EL (cell line): ENCODE results near the gene CCNC.
A peak's percentile ranks its signal among the peaks of the same experiment; 100 is the strongest.

Source experiments
- DNase-seq: peaks from one replicate; pipeline ENCODE4 v3.0.0-alpha.2; 2016

The CCNC gene, protein sequence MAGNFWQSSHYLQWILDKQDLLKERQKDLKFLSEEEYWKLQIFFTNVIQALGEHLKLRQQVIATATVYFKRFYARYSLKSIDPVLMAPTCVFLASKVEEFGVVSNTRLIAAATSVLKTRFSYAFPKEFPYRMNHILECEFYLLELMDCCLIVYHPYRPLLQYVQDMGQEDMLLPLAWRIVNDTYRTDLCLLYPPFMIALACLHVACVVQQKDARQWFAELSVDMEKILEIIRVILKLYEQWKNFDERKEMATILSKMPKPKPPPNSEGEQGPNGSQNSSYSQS

DNA sequence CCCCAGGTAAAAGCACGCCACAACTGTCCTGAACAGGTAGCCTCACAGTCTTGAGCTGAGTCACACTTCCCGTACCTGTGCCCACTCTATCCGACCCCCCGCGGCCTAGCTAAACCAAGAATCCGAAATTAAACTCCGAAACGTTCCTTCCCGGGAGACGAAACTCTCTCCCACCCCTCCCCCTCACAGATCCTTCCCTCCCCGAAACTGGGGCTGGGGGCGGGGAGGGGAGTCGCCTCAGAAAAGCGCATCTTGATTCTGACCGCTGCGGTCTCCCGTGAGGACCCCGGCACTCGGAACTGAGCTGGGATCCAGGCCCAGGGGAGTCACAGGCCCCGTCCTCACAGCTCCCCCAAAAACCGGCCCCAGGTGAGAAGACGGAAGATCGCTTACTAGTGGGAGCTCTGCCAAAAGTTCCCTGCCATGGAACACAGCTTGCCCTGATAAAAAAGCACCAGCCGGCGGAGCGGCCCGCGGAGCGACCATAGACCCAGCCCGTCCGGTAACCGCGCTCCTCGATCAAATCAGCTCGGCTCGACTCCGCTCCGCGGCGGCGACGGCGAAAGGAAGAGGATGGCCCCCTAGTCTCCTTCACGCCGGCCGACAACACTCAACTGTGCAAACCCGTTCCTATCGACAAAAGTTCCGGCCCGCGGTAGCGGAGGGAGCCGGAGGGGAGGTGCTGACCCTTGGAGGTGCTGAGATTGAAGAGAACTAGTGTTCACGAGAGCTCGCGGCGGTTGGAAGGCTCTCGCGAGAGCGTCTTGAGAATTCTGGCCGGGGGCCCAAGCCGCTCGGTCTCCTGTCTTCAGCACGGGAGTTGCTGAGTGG lies at the start of gene CCNC:
Gene CCNC, minus strand, starts transcription at position 558 of the 831 bp plus-strand sequence. Its CDS starts 133 bp downstream, at position 425.
- DNase-seq = peak; percentile 97

DNA sequence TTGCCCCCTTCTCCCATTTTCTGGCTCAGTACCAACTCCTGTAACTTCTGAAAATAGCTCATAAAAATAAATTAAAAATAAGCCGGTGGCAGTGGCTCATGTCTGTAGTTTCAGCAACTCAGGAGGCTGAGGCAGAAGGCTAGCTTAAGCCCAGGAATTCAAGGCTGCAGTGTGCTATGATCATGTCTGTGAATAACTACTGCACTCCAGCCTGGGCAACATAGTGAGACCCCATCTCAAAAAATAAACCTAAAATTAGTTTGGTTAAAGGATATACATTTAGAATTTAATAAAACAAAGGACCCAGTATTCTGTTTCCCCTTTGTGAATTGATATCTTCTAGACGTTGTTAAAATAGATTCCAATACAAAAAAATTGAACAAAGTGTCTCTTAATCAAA lies 48.7 kb upstream of the CCNC start:
- DNase-seq = no peak

DNA sequence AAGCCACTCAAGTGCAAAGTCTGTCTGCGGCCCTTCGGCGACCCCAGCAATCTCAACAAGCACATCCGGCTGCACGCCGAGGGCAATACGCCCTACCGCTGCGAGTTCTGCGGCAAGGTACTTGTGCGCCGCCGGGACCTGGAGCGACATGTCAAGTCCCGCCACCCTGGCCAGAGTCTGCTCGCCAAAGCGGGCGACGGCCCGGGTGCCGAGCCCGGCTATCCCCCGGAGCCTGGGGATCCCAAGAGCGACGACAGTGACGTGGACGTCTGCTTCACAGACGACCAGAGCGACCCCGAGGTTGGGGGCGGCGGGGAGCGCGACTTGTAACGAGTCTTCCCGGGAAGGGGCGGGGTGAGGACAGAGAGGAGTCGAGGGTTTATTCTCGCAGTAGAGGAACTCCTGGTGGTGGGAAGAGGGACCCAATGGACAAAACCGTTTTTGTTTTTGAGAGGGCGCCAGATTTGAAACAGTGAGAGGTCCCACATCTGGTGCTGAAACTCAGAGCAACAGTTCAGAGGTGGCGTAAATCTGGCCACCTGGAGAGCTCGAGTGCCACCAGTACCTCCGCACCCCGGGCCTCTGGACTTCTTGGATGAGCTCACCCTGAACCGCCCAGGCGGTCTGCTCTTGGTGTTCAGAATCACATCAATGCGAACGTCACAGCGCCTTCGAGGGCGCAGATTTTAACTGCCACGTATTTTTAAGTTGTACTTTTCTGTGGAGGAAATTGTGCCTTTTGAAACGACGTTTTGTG lies 46.1 kb upstream of the CCNC start:
- no peak for DNase-seq

DNA sequence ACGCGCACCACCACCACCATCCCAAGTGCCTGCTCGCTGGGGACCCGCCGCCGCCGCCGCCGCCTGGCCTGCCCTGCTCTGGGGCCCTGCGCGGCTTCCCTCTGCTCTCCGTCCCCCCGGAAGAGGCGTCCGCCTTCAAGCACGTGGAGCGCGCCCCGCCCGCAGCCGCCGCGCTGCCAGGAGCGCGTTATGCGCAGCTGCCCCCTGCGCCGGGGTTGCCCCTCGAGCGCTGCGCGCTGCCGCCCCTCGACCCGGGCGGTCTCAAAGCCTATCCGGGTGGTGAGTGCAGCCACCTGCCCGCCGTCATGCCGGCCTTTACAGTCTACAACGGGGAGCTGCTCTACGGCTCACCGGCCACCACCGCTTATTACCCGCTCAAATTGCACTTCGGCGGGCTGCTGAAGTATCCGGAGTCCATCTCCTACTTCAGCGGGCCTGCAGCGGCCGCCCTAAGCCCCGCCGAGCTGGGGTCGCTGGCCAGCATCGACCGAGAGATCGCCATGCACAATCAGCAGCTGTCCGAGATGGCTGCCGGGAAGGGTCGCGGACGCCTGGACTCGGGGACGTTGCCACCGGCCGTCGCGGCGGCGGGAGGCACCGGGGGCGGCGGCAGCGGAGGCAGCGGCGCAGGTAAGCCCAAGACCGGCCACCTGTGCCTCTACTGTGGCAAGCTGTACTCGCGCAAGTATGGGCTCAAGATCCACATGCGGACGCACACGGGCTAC lies 45.4 kb upstream of the CCNC start:
- peak; percentile 29 for DNase-seq

DNA sequence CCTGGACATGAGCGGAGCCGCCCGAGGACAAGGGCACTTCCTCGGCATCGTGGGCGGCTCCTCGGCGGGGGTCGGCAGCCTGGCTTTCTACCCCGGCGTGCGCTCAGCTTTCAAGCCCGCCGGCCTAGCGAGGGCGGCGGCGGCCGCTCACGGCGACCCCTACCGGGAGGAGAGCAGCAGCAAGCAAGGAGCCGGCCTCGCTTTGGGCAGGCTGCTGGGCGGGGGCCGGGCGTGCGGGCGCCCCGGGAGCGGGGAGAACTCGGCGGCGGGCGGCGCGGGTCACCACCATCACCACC lies 44.9 kb upstream of the CCNC start:
- peak; percentile 39 for DNase-seq

DNA sequence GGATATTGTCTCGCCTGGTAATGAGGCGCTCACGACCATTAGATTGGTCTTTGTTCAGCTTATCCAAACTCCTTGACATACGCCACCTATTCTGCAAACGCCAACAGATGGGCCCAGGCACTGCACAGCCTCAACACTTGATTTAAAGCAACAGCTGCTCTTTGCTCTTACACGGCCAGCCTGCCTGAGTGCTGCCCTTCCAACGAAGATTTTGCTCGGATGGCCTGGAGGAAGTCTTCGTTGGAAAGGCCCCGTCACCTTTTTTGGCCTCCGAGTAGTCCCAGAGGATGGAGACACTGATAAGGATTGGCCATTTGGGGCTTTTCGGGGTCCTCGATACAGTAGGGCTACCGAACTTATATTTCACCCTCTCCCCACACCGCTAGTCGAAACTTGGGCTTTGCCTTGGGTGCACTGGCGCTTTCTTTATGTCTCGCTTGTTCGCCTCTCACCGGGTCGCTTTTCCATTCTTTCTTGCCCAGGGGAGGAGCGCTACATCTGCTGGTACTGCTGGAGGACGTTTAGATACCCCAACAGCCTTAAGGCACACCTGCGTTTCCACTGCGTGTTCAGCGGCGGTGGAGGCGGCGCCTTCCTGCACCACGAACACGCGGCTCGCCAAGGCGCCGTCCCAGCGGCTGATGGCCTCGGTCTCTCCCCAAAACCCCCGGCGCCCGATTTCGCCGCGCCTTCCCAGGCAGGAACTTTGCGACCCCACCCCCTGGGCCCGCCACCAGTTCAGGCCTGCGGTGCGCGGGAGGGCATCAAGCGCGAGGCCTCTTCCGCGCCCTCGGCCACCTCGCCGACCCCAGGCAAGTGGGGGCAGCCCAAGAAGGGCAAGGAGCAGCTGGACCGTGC lies 44.3 kb upstream of the CCNC start:
- no peak for DNase-seq

DNA sequence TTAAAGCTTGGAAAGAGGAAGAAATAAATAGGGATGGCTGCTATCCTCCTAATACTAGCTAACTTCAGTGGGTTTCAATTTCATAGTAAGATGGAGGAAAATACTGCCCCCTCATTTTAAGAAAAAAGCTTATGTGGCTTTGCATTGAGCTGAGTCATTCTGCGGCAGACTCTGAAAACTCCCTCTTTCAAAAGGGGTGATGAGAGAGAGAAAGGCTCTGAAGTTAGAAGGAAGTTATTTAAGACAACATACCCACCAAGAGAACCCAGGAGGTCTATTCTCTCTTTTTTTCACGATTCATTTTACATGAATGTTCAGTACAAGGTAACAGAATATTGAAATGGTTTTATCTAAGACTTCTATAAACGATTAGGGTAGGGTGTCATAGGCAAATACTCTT lies 42.7 kb upstream of the CCNC start:
- DNase-seq = no peak

DNA sequence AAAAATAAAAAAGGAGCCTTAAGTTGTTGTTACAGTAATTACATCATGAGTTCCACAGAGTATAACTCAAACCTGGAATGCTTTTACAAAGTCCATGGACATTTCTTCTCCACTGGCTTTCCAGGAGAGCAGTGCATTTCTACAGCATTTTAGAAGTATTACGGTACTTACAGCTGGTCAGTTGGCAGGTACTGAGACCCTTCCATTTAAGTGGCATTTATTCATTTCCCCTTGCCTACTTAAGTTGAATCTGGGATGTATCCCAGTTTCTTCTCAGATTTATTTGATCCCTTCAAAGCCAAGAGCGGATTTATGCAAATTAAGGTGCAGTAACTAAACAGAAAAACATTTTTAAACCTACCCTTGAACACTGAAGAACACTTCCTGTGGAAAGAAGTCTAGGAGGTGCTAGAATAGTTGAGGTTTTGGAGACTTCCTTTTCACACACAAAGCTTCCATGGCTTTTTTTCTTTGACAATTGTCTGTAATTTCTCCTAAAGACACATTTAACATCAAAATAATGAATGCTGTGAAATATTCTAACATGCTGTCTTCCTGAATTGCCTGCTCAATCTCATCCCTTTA lies 41.5 kb upstream of the CCNC start:
- DNase-seq = no peak

DNA sequence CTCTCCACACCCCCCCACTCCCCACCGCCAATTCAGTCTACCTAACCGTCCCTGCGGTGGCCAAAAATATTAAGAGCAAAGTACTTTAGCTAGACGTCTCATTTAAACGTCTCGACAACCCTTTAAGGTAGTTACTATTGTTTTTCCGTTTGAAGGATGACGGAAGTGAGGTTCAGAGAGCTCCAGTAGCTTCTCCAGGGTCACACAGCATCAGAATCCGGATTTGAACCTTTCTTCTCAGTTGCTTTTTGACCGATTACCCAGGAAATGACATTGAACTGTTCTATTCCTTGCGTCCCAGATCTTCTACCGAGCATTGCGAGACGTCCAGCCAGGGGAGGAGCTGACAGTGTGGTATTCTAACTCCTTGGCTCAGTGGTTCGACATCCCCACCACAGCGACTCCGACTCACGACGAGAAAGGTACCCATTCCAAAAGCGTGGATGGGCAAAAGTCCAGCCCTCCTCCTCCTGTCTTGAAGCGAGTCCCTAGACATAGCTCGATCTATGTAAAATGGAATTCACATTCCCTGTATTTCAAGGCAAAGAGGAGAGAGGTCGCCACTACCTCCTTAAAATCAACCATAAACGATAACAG lies 40.5 kb upstream of the CCNC start:
- DNase-seq = no peak

DNA sequence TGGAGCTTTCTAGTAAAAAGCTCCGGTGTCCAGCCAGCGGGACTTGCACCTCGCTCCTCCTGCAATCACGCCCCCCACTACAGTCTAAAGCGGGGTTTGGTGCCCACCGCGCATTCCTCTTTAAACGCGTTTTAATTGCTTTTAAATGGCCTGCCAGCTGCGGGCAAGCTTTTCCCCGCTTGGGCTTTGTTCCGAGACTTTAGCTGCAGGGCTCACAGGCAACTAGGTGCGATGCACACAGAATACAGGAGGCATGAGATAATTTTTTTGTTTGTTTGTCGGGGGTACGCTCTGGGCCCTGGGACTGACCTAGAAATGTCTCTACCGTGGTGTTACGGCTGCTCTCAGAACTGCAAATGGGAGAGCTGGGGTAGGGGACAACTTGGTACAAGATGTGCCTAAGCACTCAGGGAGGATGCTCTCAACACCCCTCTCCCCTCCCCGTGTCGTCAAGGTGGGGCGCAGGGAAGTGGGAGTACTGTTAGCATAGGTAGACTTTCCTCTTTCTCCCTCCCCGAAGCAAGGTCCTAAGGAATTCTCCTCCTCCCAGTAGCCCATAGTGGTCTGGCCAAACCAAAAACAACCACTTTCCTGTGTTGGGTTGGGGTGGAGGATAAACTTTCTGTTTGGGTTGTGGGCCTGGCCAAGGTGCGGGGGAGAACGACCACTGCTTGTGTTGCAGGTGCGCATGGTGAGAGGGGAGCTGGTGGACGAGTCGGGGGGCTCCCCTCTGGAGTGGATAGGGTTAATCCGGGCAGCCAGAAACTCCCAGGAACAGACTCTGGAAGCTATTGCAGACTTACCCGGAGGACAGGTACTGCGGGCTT lies 39.8 kb upstream of the CCNC start:
- no peak for DNase-seq

DNA sequence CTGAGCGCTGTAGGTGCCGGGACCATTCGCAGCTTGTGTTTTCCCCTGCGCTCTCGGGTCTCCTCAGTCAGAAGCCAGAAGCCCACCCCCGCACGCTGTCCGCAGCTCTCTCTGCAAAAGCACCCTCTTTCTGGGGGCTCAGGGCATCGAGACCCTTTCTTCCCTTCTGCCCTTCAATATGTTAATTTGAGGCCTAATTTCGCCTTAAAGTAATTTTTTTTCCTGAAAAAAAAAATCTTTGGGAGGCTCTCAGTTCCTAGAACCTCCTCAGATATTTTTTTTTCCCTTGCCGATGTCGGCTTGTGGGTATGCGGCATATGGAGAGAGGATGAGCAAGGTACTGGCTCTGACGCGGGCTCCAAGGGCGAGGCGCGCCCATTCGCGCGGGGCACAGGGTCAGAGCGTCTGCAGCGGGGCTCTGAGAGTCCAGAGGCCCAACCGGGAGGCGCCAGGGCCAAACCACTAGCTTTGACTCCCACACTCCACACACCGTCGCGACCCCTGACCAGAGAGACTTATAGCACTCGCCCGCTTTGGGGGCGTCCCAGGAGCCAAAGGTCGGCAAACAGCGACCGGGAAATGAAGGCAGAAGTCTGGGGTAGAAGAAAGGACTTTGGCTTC lies 39.1 kb upstream of the CCNC start:
- no peak for DNase-seq

DNA sequence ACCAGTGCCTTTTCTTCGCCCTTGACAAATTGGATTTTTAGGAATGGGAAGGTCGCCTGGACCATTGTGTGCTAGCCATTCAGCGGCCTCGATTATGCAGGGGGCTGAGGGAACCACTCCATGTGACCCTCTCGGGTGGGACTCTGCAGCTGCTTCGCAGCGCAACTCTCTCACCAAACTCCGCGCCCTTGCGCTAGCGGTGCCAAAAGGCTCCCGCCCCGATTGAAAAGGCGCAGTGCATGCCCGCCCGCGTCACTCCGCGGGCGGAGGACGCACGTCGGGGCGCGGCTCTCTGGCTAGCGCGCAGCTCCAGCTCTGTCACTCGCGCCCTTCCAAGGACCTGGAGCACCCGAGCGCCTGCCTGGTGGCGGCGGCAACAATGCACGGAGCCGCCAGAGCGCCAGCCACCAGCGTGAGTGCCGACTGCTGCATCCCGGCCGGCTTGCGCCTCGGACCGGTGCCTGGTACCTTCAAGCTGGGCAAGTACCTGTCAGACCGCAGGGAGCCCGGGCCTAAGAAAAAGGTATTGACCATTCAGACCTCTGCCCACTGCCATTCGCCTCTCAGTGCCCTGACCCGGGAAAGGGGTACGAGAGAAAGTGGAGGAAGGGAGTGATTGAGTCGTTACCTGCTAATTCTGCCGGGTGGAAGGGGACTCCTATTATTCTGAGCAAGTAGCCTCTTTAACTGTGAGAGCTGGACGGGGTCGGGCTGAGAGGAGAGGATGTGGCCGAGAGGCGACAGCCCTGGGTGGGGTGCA lies 38.4 kb upstream of the CCNC start, which contains the start of gene PRDM13:
Gene PRDM13, plus strand, starts transcription at position 178 of the 760 bp plus-strand sequence. Its CDS starts 202 bp downstream, at position 380.
- DNase-seq = no peak

DNA sequence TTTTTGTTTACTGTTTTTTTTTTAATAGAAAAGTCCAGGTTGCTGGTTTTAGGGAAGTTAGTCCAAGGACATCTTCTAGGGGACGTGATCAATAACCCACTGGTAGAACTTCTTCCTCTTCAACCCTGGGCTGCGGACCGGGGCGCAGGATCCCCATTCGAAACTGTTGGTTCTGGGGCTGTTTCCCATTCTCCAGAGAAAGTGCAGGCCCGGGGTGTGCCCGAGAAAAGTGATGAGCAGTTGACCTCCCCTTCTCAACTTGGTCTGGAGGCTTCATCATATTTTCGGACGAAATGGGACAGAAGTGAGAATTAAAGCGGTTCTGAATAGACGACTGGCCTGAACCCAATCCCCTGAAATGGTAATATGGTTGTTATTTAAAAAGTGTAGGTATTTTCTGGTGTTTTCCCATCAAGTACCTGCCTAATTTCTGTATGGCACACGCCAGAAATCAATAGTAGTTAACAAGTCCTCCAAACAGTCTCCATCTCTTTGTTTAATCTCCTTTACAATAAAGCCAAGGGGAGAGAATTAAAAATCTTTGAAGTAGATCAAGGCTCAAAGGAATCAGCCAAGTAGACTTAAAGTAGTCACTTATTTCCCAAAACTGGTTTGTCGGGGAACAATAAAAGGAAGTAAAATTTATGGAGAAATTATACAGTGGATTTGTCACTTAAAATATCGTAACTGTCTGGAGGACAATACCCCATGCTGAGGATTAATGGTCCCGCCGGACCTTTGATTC lies 37.6 kb upstream of the CCNC start:
- no peak for DNase-seq

DNA sequence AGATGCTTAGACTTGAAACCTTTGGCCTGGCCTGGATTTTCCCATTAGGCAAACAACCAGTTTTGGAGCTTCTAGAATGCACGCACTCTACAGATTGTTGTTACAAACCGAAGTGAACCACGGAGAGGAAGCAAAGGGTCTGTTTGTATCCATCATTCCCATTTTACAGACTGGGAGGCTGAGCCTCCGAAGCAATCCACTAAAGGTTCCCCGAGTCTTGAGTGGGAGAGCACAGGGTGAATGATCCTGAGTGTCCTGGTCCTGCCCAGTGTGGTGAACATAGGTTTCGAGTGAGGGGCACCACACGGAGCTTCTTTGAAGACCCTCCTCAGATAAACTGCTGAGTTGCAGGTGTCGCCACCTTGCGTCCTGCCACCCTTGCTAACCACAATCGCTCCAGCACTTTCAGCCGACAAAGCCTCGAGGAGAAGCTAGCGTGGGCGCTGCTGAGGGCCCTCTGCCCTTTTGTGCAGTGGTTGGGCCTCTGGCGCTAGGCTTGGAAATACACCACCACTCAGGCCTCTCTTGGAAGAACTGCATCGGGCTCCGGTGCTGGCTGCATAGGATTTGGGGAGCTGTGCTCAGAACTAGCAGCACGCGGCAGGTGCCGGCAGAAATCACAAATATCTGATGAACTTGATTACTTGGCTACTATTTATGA lies 36.7 kb upstream of the CCNC start:
- DNase-seq = no peak

DNA sequence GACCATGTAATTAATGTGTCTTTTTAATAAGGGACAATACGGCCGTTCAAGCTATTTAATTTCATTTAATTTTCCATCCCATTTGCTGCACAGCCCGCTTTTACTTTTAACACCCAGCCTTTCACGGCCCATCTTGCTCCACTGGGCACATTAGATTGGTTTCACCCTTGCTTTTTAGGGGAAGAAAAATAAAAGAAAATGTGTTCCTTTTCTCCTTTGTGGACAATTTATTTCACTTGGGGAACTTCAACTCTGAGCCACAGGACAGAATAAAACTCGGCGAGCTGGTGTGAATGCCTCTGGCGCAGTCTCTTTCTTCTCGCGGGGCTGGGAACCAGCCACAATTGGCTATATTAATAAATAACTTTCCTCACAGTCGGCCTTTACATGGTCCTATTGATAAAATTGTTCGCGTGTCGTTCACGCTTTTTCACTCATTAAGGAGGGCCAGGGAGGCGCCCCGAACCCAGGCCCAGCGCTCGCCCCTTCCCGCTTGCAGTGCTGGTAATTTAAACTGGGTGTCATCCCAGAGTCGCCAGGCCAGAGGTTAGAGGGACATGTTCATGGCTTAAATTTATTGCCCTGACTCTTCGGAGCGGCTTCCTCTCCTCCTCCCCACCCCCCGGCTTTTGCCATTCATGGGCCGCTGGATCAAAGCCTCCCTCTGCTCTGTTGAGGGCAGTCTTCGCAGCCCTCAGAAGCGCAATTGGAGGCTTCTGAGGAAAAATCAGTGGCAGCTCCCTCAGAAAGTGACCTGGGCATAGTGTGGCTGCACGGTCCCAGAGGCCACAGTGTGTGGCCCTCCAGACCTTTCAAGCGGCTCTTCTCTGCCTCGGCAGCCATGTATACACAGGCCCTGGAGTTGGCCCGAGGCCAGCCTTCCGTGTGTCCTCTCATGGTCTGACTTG lies 36.0 kb upstream of the CCNC start:
- DNase-seq = no peak

DNA sequence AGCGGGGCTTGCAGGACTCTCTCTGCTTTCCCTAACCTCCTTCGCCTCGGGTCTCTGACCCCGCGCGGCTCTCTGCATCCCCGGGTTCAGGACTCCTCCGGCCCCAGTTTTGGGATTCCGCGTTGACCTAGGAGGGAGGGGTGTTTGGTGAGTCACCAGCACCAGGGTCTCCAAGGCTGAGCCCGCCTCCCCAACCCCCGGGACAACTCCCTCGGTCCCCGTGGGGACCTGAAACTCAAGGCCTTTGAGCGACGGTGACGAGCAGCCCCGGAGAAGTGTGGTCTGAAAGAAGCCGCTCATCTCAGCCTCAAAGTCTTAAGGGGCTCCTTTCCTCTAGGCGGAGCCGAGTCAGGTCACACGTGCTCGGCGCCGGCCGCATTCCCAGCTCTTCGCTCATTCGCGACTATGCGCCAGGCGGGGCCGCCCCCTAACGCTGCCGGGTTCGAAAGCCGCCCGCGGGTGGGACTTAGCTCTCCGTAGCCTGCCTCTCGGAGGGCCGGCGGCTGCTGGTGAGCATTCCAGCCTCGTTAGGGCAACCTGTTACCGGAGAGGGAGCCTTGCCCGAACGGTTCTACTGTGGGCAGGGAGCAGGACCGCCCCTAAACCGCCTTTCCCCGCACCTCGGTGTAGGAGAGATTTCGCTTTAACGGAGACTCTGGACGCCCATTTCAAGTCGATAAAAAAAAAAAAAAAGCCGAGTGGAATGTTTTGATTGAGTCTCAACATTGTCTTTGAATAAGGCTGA lies 35.1 kb upstream of the CCNC start:
- DNase-seq = peak; percentile 55
